Kidney (tissue), 14 donors: ENCODE measurements around the gene OR10C1. TPM values are rescaled to one million over a fixed set of nuclear protein-coding genes. Genes with fewer than 3 reads are reported as not detected.
"Not testable (repeated sequence)": the region's sequence is repeated elsewhere in the genome, so short reads cannot be mapped to it uniquely, and the experiment has no call there.

Experiments
- DNase-seq, 5 donors: peaks; one replicate each; pipeline ENCODE4 v3.0.0-alpha.2; 2013 to 2020
- FAIRE-seq: peaks from 2 replicates; lab custom pipeline; 2012; peaks lifted over from hg19 to GRCh38; lab: Jason Lieb, UNC
- H3K27ac ChIP-seq, 2 donors: one replicate each; pipeline ENCODE4 v1.7.0; 2013; ENCODE audit warnings: low read depth in 2 of 2, low read length in 2 of 2, inconsistent platforms in 1 of 2
- H3K27me3 ChIP-seq: one replicate; pipeline ENCODE4 v1.7.1; 2013; ENCODE audit warnings: low read length, inconsistent platforms; ENCODE audit not compliant: control insufficient read depth, insufficient read depth
- H3K36me3 ChIP-seq, 3 donors: one replicate each; pipeline versions ENCODE4 v1.7.0 to v1.7.1; 2013; ENCODE audit warnings: low read length in 3 of 3, control low read depth in 1 of 3, inconsistent platforms in 1 of 3; ENCODE audit not compliant: insufficient read depth in 3 of 3, control insufficient read depth in 2 of 3
- H3K4me1 ChIP-seq, 3 donors: one replicate each; pipeline versions ENCODE4 v1.7.0 to v1.7.1; 2013; ENCODE audit warnings: low read length in 3 of 3, inconsistent platforms in 1 of 3, low read depth in 1 of 3; ENCODE audit not compliant: control insufficient read depth in 2 of 3, insufficient read depth in 2 of 3
- H3K4me3 ChIP-seq, 3 donors: one replicate each; pipeline versions ENCODE4 v1.7.0 to v1.8.1; 2013; ENCODE audit warnings: low read length in 3 of 3, control low read depth in 1 of 3, inconsistent platforms in 1 of 3
- H3K9ac ChIP-seq, 3 donors: one replicate each; pipeline versions ENCODE4 v1.7.0 to v1.7.1; 2013; ENCODE audit warnings: low read length in 3 of 3, control low read depth in 1 of 3, inconsistent platforms in 1 of 3
- H3K9me3 ChIP-seq, 3 donors: one replicate each; pipeline versions ENCODE4 v1.7.0 to v1.7.1; 2013; ENCODE audit warnings: low read length in 3 of 3, control low read depth in 1 of 3, inconsistent platforms in 1 of 3; ENCODE audit not compliant: control insufficient read depth in 2 of 3, insufficient read depth in 1 of 3
- CTCF ChIP-seq: IDR thresholded peaks from 3 replicates; pipeline ENCODE4 v1.5.1; 2012; ENCODE audit warnings: mild to moderate bottlenecking, moderate library complexity, borderline replicate concordance; ENCODE audit not compliant: insufficient read depth; ENCODE audit errors: extremely low read depth
- intact Hi-C: fragments of 100-400 bp; cut with DNase I; formaldehyde crosslinking; loops from one replicate; pipeline ENCODE4 v1.11.1; 2022
- polyA plus RNA-seq: library from polyadenylated mRNA; stranded (reverse); fragments of 350-450 nt; fragmentation: Illumina TruSeq; extraction: RNeasy Lipid Tissue Mini Kit (QIAGEN cat#74804); gene quantifications from one replicate; pipeline ENCODE4 v1.2.3, GENCODE V29; 2014; ENCODE audit warnings: low read depth, low replicate concordance; ENCODE audit not compliant: insufficient read depth
- total RNA-seq: library from RNA; stranded (reverse); fragmentation: NEBNext Ultra II Directional; extraction: Animal tissue kit (Norgen Biotek cat#: 25700); gene quantifications from one replicate; pipeline ENCODE4 v1.2.1, GENCODE V29; 2021
- donor health status: control.
- donor health status: control.
- donor health status: control.
- donor health status: control.
- donor health status: control.
- donor health status: DM: yes; HTN: yes; CAD: no.
- donor health status: Normal renal cell carcinoma (clear cell type).

The OR10C1 gene
- total and polyA plus RNA-seq, 2 donors from 2014 or later = not detected

DNA sequence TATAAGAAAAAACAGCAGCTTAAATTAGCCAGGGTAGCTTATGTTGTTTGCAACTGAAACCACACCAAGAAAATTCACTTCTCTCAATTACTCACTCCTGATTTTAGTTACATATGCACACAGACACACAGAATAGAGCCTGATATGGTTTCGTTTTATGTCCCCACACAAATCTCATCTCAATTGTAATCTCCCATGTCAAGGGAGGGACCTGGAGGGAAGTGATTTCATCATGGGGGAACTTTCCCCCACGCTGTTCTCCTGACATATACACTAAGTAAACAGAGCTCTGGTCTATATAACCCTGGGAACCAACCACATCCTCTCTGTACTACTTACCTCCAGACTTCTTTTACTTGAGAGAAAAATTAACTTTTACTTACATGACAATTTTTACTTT lies 14.5 kb upstream of the OR10C1 start:
- H3K27me3 ChIP-seq = no peaks in the 10 kb centered on the region
- FAIRE-seq = no peak

DNA sequence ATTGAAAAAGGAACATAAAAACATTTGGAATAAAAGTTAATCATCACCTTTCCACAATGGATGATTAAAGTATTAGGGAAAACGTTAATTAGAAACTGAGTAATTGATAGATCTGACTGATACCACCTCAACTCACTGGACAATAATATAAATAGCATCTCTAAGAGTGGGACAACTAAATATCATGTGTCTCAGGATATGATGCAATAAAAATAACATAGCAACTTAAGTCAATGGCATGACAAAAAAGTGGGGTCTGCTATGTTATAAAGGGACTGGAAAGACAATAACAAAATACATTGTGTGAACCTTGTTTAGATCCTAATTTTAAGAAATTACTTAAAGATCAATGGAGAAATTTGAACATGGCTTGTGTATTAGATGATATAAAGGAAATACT lies 14.0 kb upstream of the OR10C1 start:
- no peak overlapping the region for H3K4me3 ChIP-seq
- FAIRE-seq = no peak
- no peaks in the 10 kb centered on the region for H3K27me3 ChIP-seq
- no peak for DNase-seq
- H3K27ac ChIP-seq = no peak overlapping the region
- intact Hi-C loops = no loop called here
- H3K9ac ChIP-seq = no peak overlapping the region
- H3K4me1 ChIP-seq = no peaks in the 10 kb centered on the region
- TF ChIP-seq CTCF = no peak
- H3K9me3 ChIP-seq = peaks cover 0 to 5% (median 0%) of the 10 kb centered on the region in 3 donors
- no peaks in the 10 kb centered on the region for H3K36me3 ChIP-seq

More for the DNA sequence above, 14.5 kb upstream of the OR10C1 start:
- H3K27ac ChIP-seq = no peak overlapping the region
- H3K4me3 ChIP-seq = no peak overlapping the region
- TF ChIP-seq CTCF = no peak
- no peak for DNase-seq
- H3K36me3 ChIP-seq = no peaks in the 10 kb centered on the region
- H3K9me3 ChIP-seq = peaks cover 0 to 5% (median 0%) of the 10 kb centered on the region in 3 donors
- no peak overlapping the region for H3K9ac ChIP-seq
- intact Hi-C loops = no loop called here
- H3K4me1 ChIP-seq = no peaks in the 10 kb centered on the region

DNA sequence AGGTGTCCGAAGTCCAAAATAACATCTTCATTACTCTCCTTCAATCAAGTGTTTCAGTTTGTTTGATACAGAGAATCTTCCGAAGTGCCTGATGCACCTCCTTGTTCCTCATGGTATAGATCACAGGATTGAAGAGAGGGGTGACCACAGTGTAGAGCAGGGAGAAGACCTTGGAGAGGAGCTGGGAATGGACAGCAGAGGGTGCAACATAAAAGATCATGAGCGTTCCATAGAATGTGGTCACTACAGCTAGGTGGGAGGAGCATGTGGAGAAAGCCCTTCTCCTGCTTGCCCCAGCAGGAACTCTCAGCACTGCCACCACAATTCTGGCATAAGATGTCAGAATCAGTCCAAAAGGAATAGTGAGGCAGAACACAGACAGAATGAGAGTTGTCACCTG lies 12.5 kb upstream of the OR10C1 start:
- FAIRE-seq (no peak), DNase-seq (no peak)
- no peaks in the 10 kb centered on the region for H3K9me3 ChIP-seq
- H3K27me3 ChIP-seq = no peaks in the 10 kb centered on the region
- H3K4me3 ChIP-seq = no peak overlapping the region
- H3K27ac ChIP-seq = no peak overlapping the region
- H3K4me1 ChIP-seq = no peaks in the 10 kb centered on the region
- TF ChIP-seq CTCF = no peak
- intact Hi-C loops = no loop called here
- no peaks in the 10 kb centered on the region for H3K36me3 ChIP-seq
- no peak overlapping the region for H3K9ac ChIP-seq

- H3K36me3 ChIP-seq, H3K9me3 ChIP-seq, H3K27ac ChIP-seq, H3K27me3 ChIP-seq, H3K9ac ChIP-seq, FAIRE-seq, intact Hi-C loops, H3K4me1 ChIP-seq, DNase-seq, H3K4me3 ChIP-seq: not testable (repeated sequence)
Observed at GRCh38 chr6:29436730-29437129, 2.4 kb upstream of the OR10C1 start.
